NT2/D1 (cell line): ENCODE data around the gene TMEM97.
"Not testable (repeated sequence)": the region's sequence is repeated elsewhere in the genome, so short reads cannot be mapped to it uniquely, and the experiment has no call there.

ENCODE experiments used
- DNase-seq: peaks from one replicate; pipeline ENCODE4 v3.0.0-alpha.2; 2011; ENCODE audit warnings: low read depth, low spot score
- H3K27me3 ChIP-seq: 2 replicates; pipeline ENCODE4 v1.6.0; 2011; ENCODE audit warnings: mild to moderate bottlenecking; ENCODE audit not compliant: insufficient read length, insufficient read depth
- H3K36me3 ChIP-seq: 2 replicates; pipeline ENCODE4 v1.6.1; 2011; ENCODE audit warnings: mild to moderate bottlenecking, low read length, mixed read lengths; ENCODE audit not compliant: insufficient read depth, insufficient read length
- H3K4me1 ChIP-seq: 2 replicates; pipeline ENCODE4 v1.5.1; 2011; ENCODE audit not compliant: insufficient read depth, insufficient read length
- H3K4me3 ChIP-seq: 2 replicates; pipeline ENCODE4 v1.5.1; 2011; ENCODE audit warnings: low read depth; ENCODE audit not compliant: insufficient read length
- H3K9ac ChIP-seq: 2 replicates; pipeline ENCODE4 v1.6.0; 2011; ENCODE audit warnings: low read depth; ENCODE audit not compliant: insufficient read length
- H3K9me3 ChIP-seq: 2 replicates; pipeline ENCODE4 v1.5.1; 2011; ENCODE audit warnings: mild to moderate bottlenecking, low read length; ENCODE audit not compliant: insufficient read depth
- SUZ12 ChIP-seq: IDR thresholded peaks from 2 replicates; pipeline ENCODE4 v1.6.1; 2011; ENCODE audit not compliant: insufficient read length, insufficient read depth; ENCODE audit errors: extremely low read depth
- YY1 ChIP-seq: IDR thresholded peaks from 2 replicates; pipeline ENCODE4 v1.6.1; 2011; ENCODE audit not compliant: insufficient read length, insufficient read depth
- ZNF274 ChIP-seq: IDR thresholded peaks from 2 replicates; pipeline ENCODE4 v1.6.1; 2011; ENCODE audit warnings: mild to moderate bottlenecking, low read depth, low read length

Gene TMEM97

GRCh38 chr17:28276011-28276410 lies 43.0 kb upstream of the TMEM97 start:
- Histone ChIP-seq H3K9ac (no peak overlapping the region), H3K27me3 (no peaks in the 10 kb centered on the region), H3K36me3 (no peaks in the 10 kb centered on the region), H3K9me3 (no peaks in the 10 kb centered on the region), H3K4me1 (peaks cover 2% of the 10 kb centered on the region), H3K4me3 (no peak overlapping the region)
- no peak for DNase-seq
- TF ChIP-seq YY1 (no peak), SUZ12 (no peak), ZNF274 (no peak)

DNA sequence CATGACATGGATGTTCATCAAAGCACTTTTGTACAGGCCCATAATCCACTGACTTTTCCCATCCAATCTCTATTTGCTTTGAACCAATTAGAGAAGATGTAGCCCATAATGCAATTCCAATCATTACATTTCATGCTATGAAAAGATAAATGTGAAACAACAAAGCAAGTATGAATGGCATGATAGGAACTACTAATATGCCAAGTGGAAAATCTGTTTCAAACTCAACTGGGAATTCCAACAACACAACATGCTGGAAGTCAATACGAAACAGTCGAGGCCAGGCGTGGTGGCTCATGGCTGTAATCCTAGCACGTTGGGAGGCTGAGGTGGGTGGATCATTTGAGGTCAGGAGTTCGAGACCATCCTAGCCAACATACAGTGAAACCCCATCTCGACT lies 39.6 kb upstream of the TMEM97 start:
- no peaks in the 10 kb centered on the region for H3K4me1 ChIP-seq
- no peak overlapping the region for H3K9ac ChIP-seq
- H3K9me3 ChIP-seq: no peaks in the 10 kb centered on the region
- H3K27me3 ChIP-seq: no peaks in the 10 kb centered on the region
- no peak for DNase-seq
- H3K4me3 ChIP-seq: no peak overlapping the region
- TF ChIP-seq YY1: no peak
- TF ChIP-seq SUZ12: no peak
- TF ChIP-seq ZNF274: no peak
- no peaks in the 10 kb centered on the region for H3K36me3 ChIP-seq

- TF ChIP-seq ZNF274 (no peak), YY1 (no peak), SUZ12 (no peak)
- Histone ChIP-seq H3K4me3 (no peak overlapping the region), H3K27me3 (no peaks in the 10 kb centered on the region), H3K9me3 (no peaks in the 10 kb centered on the region), H3K36me3 (no peaks in the 10 kb centered on the region), H3K4me1 (no peaks in the 10 kb centered on the region), H3K9ac (no peak overlapping the region)
- DNase-seq: no peak
These were observed 38.2 kb upstream of the TMEM97 start for GRCh38 chr17:28280826-28281225.

DNA sequence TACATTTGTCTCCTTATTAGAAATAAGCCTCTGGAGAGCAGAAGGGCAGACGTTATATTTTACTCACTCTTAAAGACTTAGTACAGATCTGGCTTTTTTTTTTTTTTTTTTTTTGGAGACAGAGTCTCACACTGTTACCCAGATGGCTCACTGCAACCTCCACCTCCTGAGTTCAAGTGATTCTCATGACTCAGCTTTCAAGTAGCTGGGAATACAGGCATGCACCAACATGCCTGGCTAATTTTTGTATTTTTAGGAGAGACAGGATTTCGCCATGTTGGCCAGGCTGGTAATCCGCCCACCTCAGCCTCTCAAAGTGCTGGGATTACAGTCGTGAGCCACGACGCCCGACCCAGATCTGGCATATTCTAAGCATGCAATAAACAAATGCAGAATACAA lies 36.4 kb upstream of the TMEM97 start:
- DNase-seq: no peak

GRCh38 chr17:28285965-28286364 lies 33.0 kb upstream of the TMEM97 start:
- Histone ChIP-seq H3K27me3 (no peaks in the 10 kb centered on the region), H3K36me3 (no peaks in the 10 kb centered on the region), H3K9me3 (no peaks in the 10 kb centered on the region), H3K4me3 (no peak overlapping the region), H3K4me1 (no peaks in the 10 kb centered on the region), H3K9ac (no peak overlapping the region)
- TF ChIP-seq YY1: no peak
- TF ChIP-seq SUZ12: no peak
- no peak for TF ChIP-seq ZNF274
- no peak for DNase-seq

More for the DNA sequence above, 36.4 kb upstream of the TMEM97 start:
- no peaks in the 10 kb centered on the region for H3K4me1 ChIP-seq
- no peaks in the 10 kb centered on the region for H3K36me3 ChIP-seq
- no peak overlapping the region for H3K9ac ChIP-seq
- no peaks in the 10 kb centered on the region for H3K9me3 ChIP-seq
- H3K4me3 ChIP-seq: no peak overlapping the region
- TF ChIP-seq YY1 (no peak), SUZ12 (no peak), ZNF274 (no peak)
- no peaks in the 10 kb centered on the region for H3K27me3 ChIP-seq

- DNase-seq: no peak
- no peaks in the 10 kb centered on the region for H3K27me3 ChIP-seq
- no peak overlapping the region for H3K9ac ChIP-seq
- H3K36me3 ChIP-seq: no peaks in the 10 kb centered on the region
- H3K4me3 ChIP-seq: no peak overlapping the region
- H3K9me3 ChIP-seq: no peaks in the 10 kb centered on the region
- no peaks in the 10 kb centered on the region for H3K4me1 ChIP-seq
- TF ChIP-seq YY1 (no peak), SUZ12 (no peak), ZNF274 (no peak)
These were observed 28.3 kb upstream of the TMEM97 start for GRCh38 chr17:28290703-28291102.

GRCh38 chr17:28291780-28292330 lies 27.1 kb upstream of the TMEM97 start:
- no peak for DNase-seq
- Histone ChIP-seq H3K9me3 (no peaks in the 10 kb centered on the region), H3K36me3 (no peaks in the 10 kb centered on the region), H3K27me3 (no peaks in the 10 kb centered on the region), H3K4me3 (no peak overlapping the region), H3K4me1 (no peaks in the 10 kb centered on the region), H3K9ac (no peak overlapping the region)
- no peak for TF ChIP-seq YY1
- TF ChIP-seq ZNF274: no peak
- TF ChIP-seq SUZ12: no peak

GRCh38 chr17:28292878-28293277 lies 26.1 kb upstream of the TMEM97 start:
- not testable (repeated sequence) for H3K4me1 ChIP-seq, H3K9ac ChIP-seq, H3K36me3 ChIP-seq, H3K4me3 ChIP-seq, H3K9me3 ChIP-seq, DNase-seq, H3K27me3 ChIP-seq
